ENCODE measurements around the gene PSTPIP2. TPM values are rescaled to one million over a fixed set of nuclear protein-coding genes. Genes with fewer than 3 reads are reported as not detected.
"Not testable (repeated sequence)": the region's sequence is repeated elsewhere in the genome, so short reads cannot be mapped to it uniquely, and the experiment has no call there.

Gene PSTPIP2
- total RNA-seq, 1 experiment from 2014 or later, result 1.9 TPM

- Mint-ChIP-seq H3K9me3 (peaks cover 5% of the 10 kb centered on the region), H3K27me3 (ENCODE audit: low read depth) (no peaks in the 10 kb centered on the region), H3K36me3 (peaks cover 4% of the 10 kb centered on the region), H3K27ac (no peak overlapping the region), H3K4me1 (no peaks in the 10 kb centered on the region), H3K4me3 (no peak overlapping the region)
- ChIA-PET POLR2A (no interaction called here), CTCF (interaction anchor here (1.4 kb wide), 1 partner anchor 111 kb away, joined by 4 read pairs; no protein-coding TSS in a partner anchor)
- ATAC-seq, result no peak
- TF ChIP-seq ARID4B (CRISPR knock-in tag; IDR thresholded peaks at IDR 0.05; ENCODE audit: borderline replicate concordance) (no peak), ETV6 (CRISPR knock-in tag; IDR thresholded peaks at IDR 0.05) (no peak), SP1 (CRISPR knock-in tag; conservative IDR thresholded peaks at IDR 0.05) (no peak)
- DNase-seq (ENCODE audit: low spot score), result no peak
These were observed 109.6 kb downstream of the PSTPIP2 start for GRCh38 chr18:45962461-45962860.

GRCh38 chr18:45959484-45959883 is 112.6 kb downstream of the PSTPIP2 start:
- H3K9me3 Mint-ChIP-seq; H3K27me3 Mint-ChIP-seq (ENCODE audit: low read depth); H3K4me1 Mint-ChIP-seq; ATAC-seq; DNase-seq (ENCODE audit: low spot score); H3K36me3 Mint-ChIP-seq; H3K27ac Mint-ChIP-seq; CTCF ChIA-PET; H3K4me3 Mint-ChIP-seq: not testable (repeated sequence)
- POLR2A ChIA-PET, result interaction anchor here (0.6 kb wide), 1 partner anchor 1677 kb away, joined by 3 read pairs; no protein-coding TSS in a partner anchor

- H3K27ac Mint-ChIP-seq, result no peak overlapping the region
- no peak for DNase-seq (ENCODE audit: low spot score)
- no peaks in the 10 kb centered on the region for H3K9me3 Mint-ChIP-seq
- H3K36me3 Mint-ChIP-seq, result peaks cover 7% of the 10 kb centered on the region
- no peak overlapping the region for H3K4me3 Mint-ChIP-seq
- no peak for ATAC-seq
- no peaks in the 10 kb centered on the region for H3K27me3 Mint-ChIP-seq (ENCODE audit: low read depth)
- ChIA-PET POLR2A (interaction anchor here (0.6 kb wide), 1 partner anchor 1678 kb away, joined by 3 read pairs; no protein-coding TSS in a partner anchor), CTCF (interaction anchor here (0.9 to 1.0 kb wide), 2 partner anchors 49 to 115 kb away, joined by 4 read pairs; no protein-coding TSS in a partner anchor)
- H3K4me1 Mint-ChIP-seq, result no peaks in the 10 kb centered on the region
- TF ChIP-seq ESRRA (CRISPR knock-in tag; IDR thresholded peaks at IDR 0.05; ENCODE audit: borderline replicate concordance), result no peak
- TF ChIP-seq ATF6 (CRISPR knock-in tag; IDR thresholded peaks at IDR 0.05), result no peak
- no peak for TF ChIP-seq FOXP1 (CRISPR knock-in tag; IDR thresholded peaks at IDR 0.05; ENCODE audit: borderline replicate concordance)
- no peak for TF ChIP-seq NFATC4 (CRISPR knock-in tag; IDR thresholded peaks at IDR 0.05)
- no peak for TF ChIP-seq USF2 (CRISPR knock-in tag; IDR thresholded peaks at IDR 0.05)
- no peak for TF ChIP-seq JUN (CRISPR knock-in tag; IDR thresholded peaks at IDR 0.05)
- TF ChIP-seq NR2C2 (CRISPR knock-in tag; IDR thresholded peaks at IDR 0.05), result no peak
- TF ChIP-seq PRDM15 (CRISPR knock-in tag; IDR thresholded peaks at IDR 0.05), result no peak
These were observed 113.3 kb downstream of the PSTPIP2 start for GRCh38 chr18:45958730-45959129.
